AG04450 (cell line): ENCODE measurements around the gene GNB5. TPM values are rescaled to one million over a fixed set of nuclear protein-coding genes. Genes with fewer than 3 reads are reported as not detected.

ENCODE experiments used
- CTCF ChIA-PET: fragments of 300-600, 350-600 bp; formaldehyde crosslinking; extraction: SDS; loops from one replicate; lab custom pipeline; 2022; ENCODE audit warnings: antibody characterized with exemption, inconsistent platforms; lab: Charles Lee
- POLR2A ChIA-PET: fragments of 350-600 bp; formaldehyde crosslinking; extraction: SDS; loops from one replicate; lab custom pipeline; 2021; ENCODE audit warnings: antibody characterized with exemption, inconsistent platforms; lab: Yijun Ruan, JAX
- DNase-seq: peaks from one replicate; pipeline ENCODE4 v3.0.0-alpha.2; 2011; ENCODE audit warnings: low read depth, low spot score
- H3K27ac ChIP-seq: one replicate; pipeline ENCODE4 v1.5.1; 2012; ENCODE audit warnings: low read depth, low read length, control low read depth
- H3K27me3 ChIP-seq: one replicate; pipeline ENCODE4 v1.6.0; 2012; ENCODE audit warnings: low read length; ENCODE audit not compliant: control insufficient read depth, insufficient read depth
- H3K4me3 ChIP-seq: 2 replicates; pipeline ENCODE4 v1.5.1; 2011; ENCODE audit warnings: mild to moderate bottlenecking, low read depth, low read length, control low read depth
- H3K9me3 ChIP-seq: 2 replicates; pipeline ENCODE4 v1.5.1; 2012; ENCODE audit warnings: low read length; ENCODE audit not compliant: control insufficient read depth, insufficient read depth
- polyA plus RNA-seq: library from polyadenylated mRNA; depleted of rRNA; stranded (reverse); fragments of >200 nt; gene quantifications from 2 replicates; pipeline ENCODE4 v1.2.3, GENCODE V29; 2011
- TF ChIP-seq, protein P1 (sequence below): IDR thresholded peaks from 2 replicates; pipeline ENCODE4 v1.5.1; 2011; ENCODE audit warnings: low read depth, low read length, control low read depth, inconsistent platforms

Gene GNB5
- polyA plus RNA-seq, 1 experiment = 43.6 TPM

- TF ChIP-seq, protein P1, sequence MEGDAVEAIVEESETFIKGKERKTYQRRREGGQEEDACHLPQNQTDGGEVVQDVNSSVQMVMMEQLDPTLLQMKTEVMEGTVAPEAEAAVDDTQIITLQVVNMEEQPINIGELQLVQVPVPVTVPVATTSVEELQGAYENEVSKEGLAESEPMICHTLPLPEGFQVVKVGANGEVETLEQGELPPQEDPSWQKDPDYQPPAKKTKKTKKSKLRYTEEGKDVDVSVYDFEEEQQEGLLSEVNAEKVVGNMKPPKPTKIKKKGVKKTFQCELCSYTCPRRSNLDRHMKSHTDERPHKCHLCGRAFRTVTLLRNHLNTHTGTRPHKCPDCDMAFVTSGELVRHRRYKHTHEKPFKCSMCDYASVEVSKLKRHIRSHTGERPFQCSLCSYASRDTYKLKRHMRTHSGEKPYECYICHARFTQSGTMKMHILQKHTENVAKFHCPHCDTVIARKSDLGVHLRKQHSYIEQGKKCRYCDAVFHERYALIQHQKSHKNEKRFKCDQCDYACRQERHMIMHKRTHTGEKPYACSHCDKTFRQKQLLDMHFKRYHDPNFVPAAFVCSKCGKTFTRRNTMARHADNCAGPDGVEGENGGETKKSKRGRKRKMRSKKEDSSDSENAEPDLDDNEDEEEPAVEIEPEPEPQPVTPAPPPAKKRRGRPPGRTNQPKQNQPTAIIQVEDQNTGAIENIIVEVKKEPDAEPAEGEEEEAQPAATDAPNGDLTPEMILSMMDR = no peak
- H3K27me3 ChIP-seq = peaks cover 5% of the 10 kb centered on the region
- no peak overlapping the region for H3K4me3 ChIP-seq
- H3K9me3 ChIP-seq = no peaks in the 10 kb centered on the region
- H3K27ac ChIP-seq = no peak overlapping the region
- POLR2A ChIA-PET = interaction anchor here (1.3 kb wide), 1 partner anchor 20 kb away, joined by 4 read pairs; no protein-coding TSS in a partner anchor
- no peak for DNase-seq
- CTCF ChIA-PET = interaction anchor here (0.6 to 2.3 kb wide), 6 partner anchors 10 to 88 kb away, joined by 3 to 14 read pairs (median 7); no protein-coding TSS in a partner anchor
Observed at GRCh38 chr15:52193321-52193720, 2.1 kb upstream of the GNB5 start.

GRCh38 chr15:52186651-52187486 is 4.3 kb downstream of the GNB5 start:
- TF ChIP-seq, protein P1 = no peak
- Histone ChIP-seq H3K4me3 (no peak overlapping the region), H3K27ac (no peak overlapping the region), H3K9me3 (no peaks in the 10 kb centered on the region), H3K27me3 (no peaks in the 10 kb centered on the region)
- ChIA-PET CTCF (interaction anchor here (3.4 to 3.6 kb wide), 2 partner anchors 22 to 40 kb away, joined by 13 to 48 read pairs; no protein-coding TSS in a partner anchor), POLR2A (interaction anchor here (0.6 kb wide), 1 partner anchor 277 kb away, joined by 3 read pairs; no protein-coding TSS in a partner anchor)
- no peak for DNase-seq

DNA sequence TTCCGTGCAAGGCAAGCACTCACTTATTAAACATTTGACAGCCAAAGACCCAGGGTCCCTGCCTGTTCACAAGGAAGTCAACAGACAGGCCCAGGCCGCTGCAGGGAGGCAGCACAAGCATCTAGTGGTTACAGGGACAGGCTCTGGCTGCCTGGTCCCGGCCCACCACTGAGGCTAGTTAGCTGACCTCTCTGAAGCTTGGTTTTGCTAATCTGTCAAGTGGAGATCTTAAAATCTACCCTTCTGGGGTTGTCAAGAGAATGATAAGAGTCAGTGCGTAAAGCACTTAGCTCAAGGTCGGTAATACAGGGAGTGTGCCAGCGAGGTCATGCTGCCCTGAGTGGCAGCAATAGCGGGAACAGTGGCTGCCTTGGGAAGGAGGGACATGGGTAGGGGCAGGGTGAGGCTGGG is 6.0 kb downstream of the GNB5 start:
- Histone ChIP-seq H3K9me3 (no peaks in the 10 kb centered on the region), H3K4me3 (no peak overlapping the region), H3K27ac (no peak overlapping the region), H3K27me3 (no peaks in the 10 kb centered on the region)
- ChIA-PET CTCF (interaction anchor here (1.0 to 3.6 kb wide), 5 partner anchors 23 to 303 kb away, joined by 5 to 48 read pairs (median 8); partner anchors contain the start of gene LEO1), POLR2A (no interaction called here)
- DNase-seq = no peak
- TF ChIP-seq, protein P1 = no peak

GRCh38 chr15:52184721-52185120 is 6.5 kb downstream of the GNB5 start:
- no peak for DNase-seq
- no peaks in the 10 kb centered on the region for H3K27me3 ChIP-seq
- H3K9me3 ChIP-seq = no peaks in the 10 kb centered on the region
- ChIA-PET CTCF (interaction anchor here (1.0 to 3.6 kb wide), 8 partner anchors 14 to 303 kb away, joined by 3 to 48 read pairs (median 5); partner anchors contain the start of gene LEO1), POLR2A (no interaction called here)
- no peak overlapping the region for H3K4me3 ChIP-seq
- H3K27ac ChIP-seq = no peak overlapping the region
- TF ChIP-seq, protein P1 = no peak
